HG02642 (cell line): ENCODE measurements around the gene TMEM185B.
"Not testable (repeated sequence)": the region's sequence is repeated elsewhere in the genome, so short reads cannot be mapped to it uniquely, and the experiment has no call there.

Source experiments
- ATAC-seq: cut with Tn5 transposase; IDR thresholded peaks from one replicate; pipeline ENCODE4 v1.9.1; 2021; ENCODE audit warnings: mild to moderate bottlenecking; ENCODE audit not compliant: unreplicated experiment, poor library complexity

Gene TMEM185B

GRCh38 chr2:120209427-120210269, 13.6 kb downstream of the TMEM185B start:
- ATAC-seq = no peak

- no peak for ATAC-seq
These were observed 14.5 kb downstream of the TMEM185B start for GRCh38 chr2:120208381-120209353.

DNA sequence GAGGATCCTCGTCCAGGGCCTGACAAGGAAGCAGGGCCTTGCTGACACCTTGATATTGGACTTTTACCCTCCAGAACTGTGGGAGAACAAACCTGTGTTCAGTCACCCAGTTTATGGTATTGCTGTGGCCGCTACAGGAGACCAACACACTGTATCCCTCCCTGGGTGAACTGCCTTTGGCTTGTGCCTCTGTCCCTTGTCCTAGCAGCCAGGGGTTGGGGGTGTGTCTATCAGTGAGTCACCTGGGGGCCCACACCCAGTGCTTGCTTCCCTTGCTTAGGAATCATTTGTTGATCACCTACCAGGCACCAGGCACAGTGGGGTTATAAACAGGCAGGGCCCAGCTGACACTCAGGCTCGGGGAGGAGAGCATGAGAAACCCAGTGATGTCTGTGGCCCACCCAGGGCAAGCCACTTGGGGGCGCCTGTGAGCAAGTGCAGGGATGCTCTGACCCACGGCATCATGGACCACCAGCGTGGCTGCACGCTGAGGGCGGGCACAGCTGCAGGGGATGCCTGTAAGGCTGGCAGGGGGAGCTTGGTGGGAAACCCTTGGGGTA, 17.1 kb downstream of the TMEM185B start:
- no peak for ATAC-seq

GRCh38 chr2:120204945-120205670, 18.1 kb downstream of the TMEM185B start:
- no peak for ATAC-seq

DNA sequence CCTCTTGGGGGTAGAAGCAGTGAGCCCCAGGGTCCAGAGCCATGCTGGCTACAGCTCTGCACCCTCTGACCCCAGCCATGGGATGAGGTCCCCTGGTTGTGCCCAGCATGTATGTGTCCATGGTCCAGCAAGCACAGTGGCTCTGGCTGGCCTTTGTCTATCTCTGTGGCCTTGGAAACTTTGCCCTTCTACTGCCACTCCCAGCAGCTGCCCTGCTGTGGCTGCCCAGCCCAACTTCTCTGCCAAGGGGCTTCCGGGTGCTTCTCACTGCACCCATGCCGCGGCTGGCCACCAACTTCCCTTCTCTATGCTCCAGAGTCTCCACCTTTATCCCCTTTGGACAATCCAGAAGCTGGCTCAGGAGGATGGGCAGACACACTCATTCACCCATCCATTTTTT, 18.8 kb downstream of the TMEM185B start:
- ATAC-seq = no peak

GRCh38 chr2:120204022-120204405, 19.2 kb downstream of the TMEM185B start:
- ATAC-seq = no peak

DNA sequence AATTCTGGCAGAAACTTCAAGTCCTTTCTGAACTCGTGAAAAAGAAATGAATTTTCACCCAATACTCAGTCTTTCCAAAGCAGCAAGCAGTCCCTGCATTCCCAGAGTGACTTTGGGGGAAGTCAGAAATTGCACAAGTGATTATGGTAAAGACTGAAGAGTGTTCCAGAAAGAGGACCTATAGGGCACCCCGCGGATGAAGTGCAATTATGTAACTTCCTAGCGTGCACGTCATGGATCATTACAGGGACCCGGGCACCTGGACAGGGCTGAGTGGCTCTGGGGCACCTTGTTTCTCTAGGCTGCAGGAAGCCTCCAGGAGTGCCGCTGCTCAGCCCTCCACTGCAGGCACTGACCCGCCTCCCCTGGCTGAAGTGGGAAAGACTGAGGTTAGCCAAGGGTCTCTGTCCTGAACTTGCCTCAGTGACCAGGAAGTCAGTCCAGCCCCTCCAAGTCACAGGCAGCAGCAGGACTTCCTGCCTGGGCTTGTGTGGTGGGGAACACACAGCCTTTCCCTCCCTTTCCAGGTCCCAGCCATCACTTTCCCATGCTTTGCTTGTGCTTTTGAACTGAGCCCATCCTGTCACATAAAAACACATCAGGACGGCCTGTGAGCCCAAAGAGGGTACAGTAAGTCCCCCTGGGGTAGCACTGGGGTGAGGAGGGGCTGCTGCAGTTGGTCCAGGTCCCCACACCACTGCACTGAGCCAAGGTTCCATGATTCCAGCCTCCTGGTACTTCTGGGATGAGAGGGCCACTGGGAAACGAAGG, 19.8 kb downstream of the TMEM185B start:
- ATAC-seq = no peak

- not testable (repeated sequence) for ATAC-seq
These were observed 23.3 kb downstream of the TMEM185B start for GRCh38 chr2:120199817-120200459.

DNA sequence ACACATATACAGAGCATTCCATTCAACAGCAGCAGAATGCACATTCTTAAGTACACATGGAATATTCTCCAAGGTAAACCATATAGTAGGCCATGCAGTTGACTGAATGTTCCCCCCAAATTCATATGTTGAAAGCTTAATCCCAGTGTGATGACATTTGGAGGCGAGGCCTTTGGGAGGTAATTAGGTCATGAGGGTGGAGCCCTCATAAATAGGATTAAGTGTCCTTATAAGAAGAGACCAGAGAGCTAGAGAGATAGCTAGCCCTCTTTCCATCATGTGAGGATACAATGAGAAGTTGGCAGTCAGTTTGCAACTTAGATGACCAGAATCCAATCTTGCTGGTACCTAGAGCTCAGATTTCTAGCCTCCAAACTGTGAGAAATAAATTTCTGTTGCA, 27.6 kb downstream of the TMEM185B start:
- ATAC-seq = no peak

GRCh38 chr2:120192280-120192679, 30.9 kb downstream of the TMEM185B start:
- no peak for ATAC-seq

GRCh38 chr2:120189189-120189588, 34.0 kb downstream of the TMEM185B start:
- ATAC-seq = no peak

GRCh38 chr2:120182019-120182560, 41.1 kb downstream of the TMEM185B start:
- no peak for ATAC-seq

GRCh38 chr2:120180066-120180465, 43.1 kb downstream of the TMEM185B start:
- ATAC-seq = no peak

DNA sequence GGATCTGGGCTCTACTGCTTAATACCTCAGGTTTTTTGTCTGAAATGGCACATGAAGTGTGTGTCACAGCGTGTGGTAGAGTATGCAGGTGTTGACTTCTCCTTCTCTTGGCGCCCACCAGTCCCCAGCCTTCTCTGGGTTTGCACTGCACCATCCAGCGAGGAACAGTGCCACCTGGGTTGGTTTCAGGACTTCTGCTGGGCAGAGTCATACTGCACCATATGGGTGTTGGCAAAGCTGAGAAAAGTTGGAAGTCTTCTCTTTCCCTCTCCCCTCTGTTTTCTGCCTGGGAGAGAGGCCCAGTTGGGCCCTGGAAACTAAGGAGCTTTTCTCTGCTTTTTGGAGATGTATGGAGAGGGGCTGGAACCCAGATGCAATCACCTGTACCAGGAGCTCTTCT, 43.8 kb downstream of the TMEM185B start:
- no peak for ATAC-seq

GRCh38 chr2:120177973-120178372, 45.2 kb downstream of the TMEM185B start:
- no peak for ATAC-seq

DNA sequence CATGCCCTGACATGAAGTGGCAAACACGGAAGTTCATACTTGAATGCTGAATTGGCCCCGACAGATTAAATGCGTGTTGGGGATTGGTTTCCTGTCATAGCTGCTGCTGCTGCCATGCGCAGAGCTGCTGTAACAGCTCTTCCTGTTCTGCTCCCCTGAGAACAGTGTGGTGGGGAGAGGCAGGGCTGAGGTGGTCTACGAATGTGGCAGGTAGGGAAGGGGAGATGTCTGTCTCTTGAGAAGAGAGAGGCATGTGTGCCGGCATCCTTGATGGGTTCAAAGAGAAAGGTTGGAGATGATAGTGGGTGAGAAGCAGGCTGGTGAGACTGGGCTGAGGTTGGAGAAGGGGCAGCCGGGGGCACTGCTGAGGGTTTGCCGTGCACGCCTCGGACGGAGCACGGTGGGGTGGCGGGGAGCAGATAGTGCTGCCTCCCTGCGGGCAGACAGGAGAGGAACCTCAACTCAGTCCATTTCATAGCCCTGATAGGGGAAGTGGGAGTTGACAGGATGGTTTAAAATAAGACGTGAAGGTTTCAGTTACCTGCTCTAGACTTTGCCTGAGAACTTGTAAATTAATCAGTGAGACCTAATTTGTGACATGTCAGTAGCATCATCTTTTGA, 46.1 kb downstream of the TMEM185B start:
- peak; percentile 97 for ATAC-seq

DNA sequence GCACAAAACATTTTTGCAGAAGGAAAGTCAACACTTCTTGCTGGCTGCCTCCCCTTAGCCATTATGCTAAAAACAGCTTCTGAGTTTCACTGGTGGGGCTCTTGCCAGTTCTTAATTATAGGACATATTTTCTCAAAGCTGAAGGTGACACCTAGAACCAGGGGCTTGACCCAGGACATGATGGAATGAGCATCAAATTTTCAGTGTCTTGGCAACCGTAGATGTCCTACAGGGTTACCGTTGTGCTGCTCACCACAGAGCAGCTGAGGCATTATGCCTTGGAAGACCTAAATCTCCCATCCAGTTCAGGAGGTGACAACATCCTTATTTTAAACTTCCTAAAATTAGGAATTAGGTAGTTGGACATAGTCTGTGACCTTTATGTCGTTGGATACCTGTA, 46.7 kb downstream of the TMEM185B start:
- no peak for ATAC-seq

GRCh38 chr2:120174963-120175581, 48.1 kb downstream of the TMEM185B start:
- ATAC-seq = no peak
